A673 (cell line): ENCODE results near the gene HERC5.

ENCODE experiments used
- EZH2 ChIP-seq: fragments of 200-600 bp; sonication (generic); IDR thresholded peaks from 2 replicates; pipeline ENCODE4 v1.6.1; 2017; ENCODE audit warnings: borderline replicate concordance, low read depth, mild to moderate bottlenecking, mixed read lengths, antibody characterized with exemption, low read length; ENCODE audit not compliant: poor library complexity, severe bottlenecking
- TF ChIP-seq, protein P1 (sequence below): fragments of 300-800, 200-600 bp; sonication (generic); conservative IDR thresholded peaks from 2 replicates; pipeline ENCODE4 v1.5.1; 2017; ENCODE audit warnings: low read depth, mild to moderate bottlenecking, antibody characterized with exemption, low read length, moderate library complexity, mixed read lengths

DNA sequence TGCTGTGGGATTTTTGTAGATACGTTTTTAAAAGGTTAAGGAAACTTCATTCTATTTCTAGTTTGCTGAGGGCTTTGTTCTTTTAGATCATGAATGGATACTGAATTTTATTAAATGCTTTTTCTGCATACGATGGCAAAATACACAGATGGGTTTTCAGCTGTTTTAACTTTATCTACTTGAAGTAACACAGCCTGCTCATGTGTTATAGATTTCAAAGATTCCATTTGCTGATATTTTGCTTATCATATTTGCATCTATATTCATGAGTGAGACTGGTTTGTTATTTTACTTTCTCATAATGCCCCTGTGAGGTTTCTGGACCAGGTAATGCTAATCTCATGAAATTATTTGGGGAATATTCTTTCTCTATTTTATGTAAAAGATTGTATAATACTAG is 34.5 kb upstream of the HERC5 start:
- TF ChIP-seq, protein P1, sequence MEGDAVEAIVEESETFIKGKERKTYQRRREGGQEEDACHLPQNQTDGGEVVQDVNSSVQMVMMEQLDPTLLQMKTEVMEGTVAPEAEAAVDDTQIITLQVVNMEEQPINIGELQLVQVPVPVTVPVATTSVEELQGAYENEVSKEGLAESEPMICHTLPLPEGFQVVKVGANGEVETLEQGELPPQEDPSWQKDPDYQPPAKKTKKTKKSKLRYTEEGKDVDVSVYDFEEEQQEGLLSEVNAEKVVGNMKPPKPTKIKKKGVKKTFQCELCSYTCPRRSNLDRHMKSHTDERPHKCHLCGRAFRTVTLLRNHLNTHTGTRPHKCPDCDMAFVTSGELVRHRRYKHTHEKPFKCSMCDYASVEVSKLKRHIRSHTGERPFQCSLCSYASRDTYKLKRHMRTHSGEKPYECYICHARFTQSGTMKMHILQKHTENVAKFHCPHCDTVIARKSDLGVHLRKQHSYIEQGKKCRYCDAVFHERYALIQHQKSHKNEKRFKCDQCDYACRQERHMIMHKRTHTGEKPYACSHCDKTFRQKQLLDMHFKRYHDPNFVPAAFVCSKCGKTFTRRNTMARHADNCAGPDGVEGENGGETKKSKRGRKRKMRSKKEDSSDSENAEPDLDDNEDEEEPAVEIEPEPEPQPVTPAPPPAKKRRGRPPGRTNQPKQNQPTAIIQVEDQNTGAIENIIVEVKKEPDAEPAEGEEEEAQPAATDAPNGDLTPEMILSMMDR: no peak
- TF ChIP-seq EZH2: no peak
